Osteoblast (primary cell): ENCODE data around the gene SOX5. TPM values are rescaled to one million over a fixed set of nuclear protein-coding genes. Genes with fewer than 3 reads are reported as not detected.

ENCODE experiments used
- DNase-seq: peaks from one replicate; pipeline ENCODE4 v3.0.0; 2011; ENCODE audit warnings: low spot score, mixed read lengths; ENCODE audit not compliant: insufficient read length; ENCODE audit errors: missing footprints
- H2AFZ ChIP-seq: 2 replicates; pipeline ENCODE4 v1.6.0; 2011; ENCODE audit warnings: mild to moderate bottlenecking, low read length
- H3K27ac ChIP-seq: 2 replicates; pipeline ENCODE4 v1.5.1; 2011; ENCODE audit warnings: mild to moderate bottlenecking, low read depth, low read length, moderate library complexity
- H3K27me3 ChIP-seq: 2 replicates; pipeline ENCODE4 v1.6.0; 2012; ENCODE audit warnings: mild to moderate bottlenecking, control low read depth, inconsistent platforms, low read length, moderate library complexity; ENCODE audit not compliant: insufficient read depth
- H3K36me3 ChIP-seq: 2 replicates; pipeline ENCODE4 v1.5.1; 2011; ENCODE audit warnings: mild to moderate bottlenecking, low read length, control low read depth, moderate library complexity; ENCODE audit not compliant: insufficient read depth
- H3K4me1 ChIP-seq: 2 replicates; pipeline ENCODE4 v1.5.1; 2011; ENCODE audit warnings: mild to moderate bottlenecking, low read length, control low read depth, moderate library complexity; ENCODE audit not compliant: insufficient read depth
- H3K4me2 ChIP-seq: 2 replicates; pipeline ENCODE4 v1.6.0; 2011; ENCODE audit warnings: mild to moderate bottlenecking, low read length; ENCODE audit not compliant: insufficient read depth
- H3K4me3 ChIP-seq: fragments of 200-600 bp; sonication (generic); 3 replicates; pipeline ENCODE4 v1.5.1; 2012; ENCODE audit warnings: mild to moderate bottlenecking, low read length, inconsistent platforms; ENCODE audit not compliant: insufficient read depth
- H3K79me2 ChIP-seq: 2 replicates; pipeline ENCODE4 v1.6.0; 2012; ENCODE audit warnings: mild to moderate bottlenecking, low read length, control low read depth, inconsistent platforms; ENCODE audit not compliant: insufficient read depth
- H3K9me3 ChIP-seq: 2 replicates; pipeline ENCODE4 v1.5.1; 2011; ENCODE audit warnings: low read depth, low read length, control low read depth
- H4K20me1 ChIP-seq: 2 replicates; pipeline ENCODE4 v1.6.0; 2012; ENCODE audit warnings: mild to moderate bottlenecking, low read length, control low read depth; ENCODE audit not compliant: insufficient read depth
- total RNA-seq: library from RNA; depleted of rRNA; stranded (reverse); fragments of >200 nt; gene quantifications from 2 replicates; pipeline ENCODE4 v1.2.3, GENCODE V29; 2012
- TF ChIP-seq, protein P1 (sequence below): IDR thresholded peaks from 2 replicates; pipeline ENCODE4 v1.5.1; 2011; ENCODE audit warnings: mild to moderate bottlenecking, low read depth, low read length, moderate library complexity; ENCODE audit errors: extremely low read depth

The SOX5 gene
- total RNA-seq, 1 donor: 5.1 TPM

- DNase-seq: no peak
- H3K27me3 ChIP-seq: no peaks in the 10 kb centered on the region
- no peaks in the 10 kb centered on the region for H4K20me1 ChIP-seq
- H3K79me2 ChIP-seq: no peaks in the 10 kb centered on the region
- H2AFZ ChIP-seq: no peak overlapping the region
- no peak overlapping the region for H3K4me2 ChIP-seq
- TF ChIP-seq, protein P1, sequence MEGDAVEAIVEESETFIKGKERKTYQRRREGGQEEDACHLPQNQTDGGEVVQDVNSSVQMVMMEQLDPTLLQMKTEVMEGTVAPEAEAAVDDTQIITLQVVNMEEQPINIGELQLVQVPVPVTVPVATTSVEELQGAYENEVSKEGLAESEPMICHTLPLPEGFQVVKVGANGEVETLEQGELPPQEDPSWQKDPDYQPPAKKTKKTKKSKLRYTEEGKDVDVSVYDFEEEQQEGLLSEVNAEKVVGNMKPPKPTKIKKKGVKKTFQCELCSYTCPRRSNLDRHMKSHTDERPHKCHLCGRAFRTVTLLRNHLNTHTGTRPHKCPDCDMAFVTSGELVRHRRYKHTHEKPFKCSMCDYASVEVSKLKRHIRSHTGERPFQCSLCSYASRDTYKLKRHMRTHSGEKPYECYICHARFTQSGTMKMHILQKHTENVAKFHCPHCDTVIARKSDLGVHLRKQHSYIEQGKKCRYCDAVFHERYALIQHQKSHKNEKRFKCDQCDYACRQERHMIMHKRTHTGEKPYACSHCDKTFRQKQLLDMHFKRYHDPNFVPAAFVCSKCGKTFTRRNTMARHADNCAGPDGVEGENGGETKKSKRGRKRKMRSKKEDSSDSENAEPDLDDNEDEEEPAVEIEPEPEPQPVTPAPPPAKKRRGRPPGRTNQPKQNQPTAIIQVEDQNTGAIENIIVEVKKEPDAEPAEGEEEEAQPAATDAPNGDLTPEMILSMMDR: no peak
- no peak overlapping the region for H3K27ac ChIP-seq
- no peaks in the 10 kb centered on the region for H3K4me1 ChIP-seq
- no peaks in the 10 kb centered on the region for H3K9me3 ChIP-seq
- H3K4me3 ChIP-seq: no peak overlapping the region
- H3K36me3 ChIP-seq: no peaks in the 10 kb centered on the region
These were observed 367.6 kb downstream of the SOX5 start for GRCh38 chr12:23581913-23582312.

DNA sequence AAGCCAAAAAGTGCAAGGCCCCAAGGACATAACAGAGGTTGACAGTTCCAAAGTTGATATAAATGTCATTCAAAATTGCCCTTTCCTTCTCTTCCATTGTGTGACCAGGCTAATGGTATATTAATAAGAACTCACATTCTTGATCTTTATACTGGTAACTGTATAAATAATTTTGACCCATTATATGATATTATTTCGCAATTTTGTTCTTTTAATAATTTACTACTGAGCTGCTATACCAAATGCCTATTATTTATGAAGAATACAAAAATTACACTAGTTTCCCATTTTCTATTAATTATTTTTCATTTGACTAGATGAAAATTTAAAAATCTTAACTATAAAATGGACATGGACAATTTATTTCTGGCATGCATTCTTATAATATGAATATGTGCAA, 370.2 kb downstream of the SOX5 start:
- Histone ChIP-seq H3K27me3 (no peaks in the 10 kb centered on the region), H3K4me2 (no peak overlapping the region), H3K4me1 (no peaks in the 10 kb centered on the region), H3K9me3 (no peaks in the 10 kb centered on the region), H3K36me3 (no peaks in the 10 kb centered on the region), H3K27ac (no peak overlapping the region), H4K20me1 (no peaks in the 10 kb centered on the region), H2AFZ (no peak overlapping the region), H3K79me2 (no peaks in the 10 kb centered on the region), H3K4me3 (no peak overlapping the region)
- no peak for DNase-seq
- TF ChIP-seq, protein P1: no peak

DNA sequence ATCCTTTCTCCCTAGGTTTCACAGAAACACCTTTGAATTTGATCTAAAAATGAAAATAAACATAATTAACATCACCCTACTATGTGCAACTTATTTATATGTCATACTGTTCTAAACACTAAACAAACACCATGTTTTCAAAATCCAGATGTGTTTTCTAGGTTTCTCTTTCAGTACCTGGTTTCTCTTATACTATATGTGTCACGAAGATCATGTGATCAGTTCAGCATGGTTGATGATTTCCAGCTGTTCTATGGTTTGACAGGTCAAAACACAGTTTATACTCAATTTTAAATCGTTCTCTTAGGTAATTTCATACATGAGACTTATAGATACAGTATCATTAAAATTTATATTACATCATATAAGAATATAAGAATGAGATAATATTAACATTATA, 373.1 kb downstream of the SOX5 start:
- no peak overlapping the region for H3K4me2 ChIP-seq
- no peak overlapping the region for H3K4me3 ChIP-seq
- no peaks in the 10 kb centered on the region for H4K20me1 ChIP-seq
- no peaks in the 10 kb centered on the region for H3K9me3 ChIP-seq
- no peak overlapping the region for H3K27ac ChIP-seq
- H2AFZ ChIP-seq: no peak overlapping the region
- H3K4me1 ChIP-seq: no peaks in the 10 kb centered on the region
- H3K79me2 ChIP-seq: no peaks in the 10 kb centered on the region
- H3K36me3 ChIP-seq: no peaks in the 10 kb centered on the region
- DNase-seq: no peak
- no peaks in the 10 kb centered on the region for H3K27me3 ChIP-seq
- TF ChIP-seq, protein P1: no peak

DNA sequence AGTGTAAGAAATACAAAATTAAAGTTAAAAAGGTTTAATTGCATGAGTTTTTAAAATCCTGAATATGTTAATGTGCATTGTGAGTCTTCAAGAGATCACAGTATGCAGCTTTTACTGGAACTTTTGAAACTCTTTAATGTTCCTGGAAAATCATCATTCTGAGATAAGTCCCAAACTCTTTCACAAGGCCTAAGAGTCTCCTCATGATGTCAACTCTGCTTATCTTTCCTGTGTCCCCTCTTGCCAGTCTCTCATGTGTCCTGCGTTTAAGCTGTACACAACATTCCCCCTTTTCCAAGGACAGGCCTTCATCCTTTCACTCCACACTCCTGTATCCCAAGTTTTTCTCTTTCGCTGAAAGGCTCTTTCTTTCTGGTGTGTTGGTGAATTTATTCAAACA, 380.1 kb downstream of the SOX5 start:
- Histone ChIP-seq H3K27me3 (no peaks in the 10 kb centered on the region), H2AFZ (no peak overlapping the region), H4K20me1 (no peaks in the 10 kb centered on the region), H3K79me2 (no peaks in the 10 kb centered on the region), H3K4me1 (no peaks in the 10 kb centered on the region), H3K36me3 (no peaks in the 10 kb centered on the region), H3K27ac (no peak overlapping the region), H3K9me3 (no peaks in the 10 kb centered on the region), H3K4me3 (no peak overlapping the region), H3K4me2 (no peak overlapping the region)
- DNase-seq: no peak
- TF ChIP-seq, protein P1: no peak
